H1 (cell line): ENCODE data around the gene ANK2. TPM values are rescaled to one million over a fixed set of nuclear protein-coding genes. Genes with fewer than 3 reads are reported as not detected.

ENCODE experiments used
- CTCF ChIA-PET: fragments of 300-600 bp; sonication (Branson Sonifier 250); formaldehyde crosslinking; loops from one replicate; lab custom pipeline; 2021; ENCODE audit not compliant: partially characterized antibody; lab: Charles Lee
- POLR2A ChIA-PET: fragments of 300-600 bp; sonication (Branson Sonifier 250); formaldehyde crosslinking; loops from one replicate; lab custom pipeline; 2021; ENCODE audit warnings: inconsistent platforms; ENCODE audit not compliant: partially characterized antibody; lab: Charles Lee
- DNase-seq, 2 experiments: peaks; one replicate each; pipeline versions ENCODE4 v3.0.0 to v3.0.0-alpha.2; 2010 to 2022; ENCODE audit warnings: low spot score in 2 of 2, low read depth in 1 of 2, mixed read lengths in 1 of 2
- FAIRE-seq: peaks from 2 replicates; lab custom pipeline; 2011; peaks lifted over from hg19 to GRCh38; lab: Jason Lieb, UNC
- H2AFZ ChIP-seq: 2 replicates; pipeline ENCODE4 v1.8.1; 2012; ENCODE audit warnings: low read length, inconsistent platforms
- H2AK5ac ChIP-seq: 2 replicates; pipeline ENCODE4 v1.6.1; 2013; ENCODE audit warnings: low read depth, low read length
- H2BK120ac ChIP-seq: replicated peaks from 2 replicates; pipeline ENCODE3; 2013; ENCODE audit warnings: low read depth, low read length, inconsistent platforms
- H2BK12ac ChIP-seq: 2 replicates; pipeline ENCODE4 v1.6.1; 2013; ENCODE audit warnings: low read depth, low read length
- H2BK15ac ChIP-seq: 2 replicates; pipeline ENCODE4 v1.6.1; 2013; ENCODE audit warnings: low read length
- H2BK20ac ChIP-seq: 2 replicates; pipeline ENCODE4 v1.6.1; 2013; ENCODE audit warnings: low read length
- H2BK5ac ChIP-seq: 2 replicates; pipeline ENCODE4 v1.6.1; 2013; ENCODE audit warnings: low read depth, low read length
- H3K14ac ChIP-seq: 2 replicates; pipeline ENCODE4 v1.6.1; 2013; ENCODE audit warnings: inconsistent platforms; ENCODE audit not compliant: insufficient read length
- H3K18ac ChIP-seq: 2 replicates; pipeline ENCODE4 v1.6.1; 2013; ENCODE audit warnings: low read length; ENCODE audit errors: extremely low read depth
- H3K23ac ChIP-seq: 2 replicates; pipeline ENCODE4 v1.6.1; 2013; ENCODE audit warnings: inconsistent platforms; ENCODE audit not compliant: insufficient read length
- H3K23me2 ChIP-seq: 2 replicates; pipeline ENCODE4 v1.6.1; 2013; ENCODE audit warnings: low read depth, low read length
- H3K27ac ChIP-seq: 2 replicates; pipeline ENCODE4 v1.6.1; 2011; ENCODE audit warnings: low read depth, low read length, inconsistent platforms
- H3K27me3 ChIP-seq, 4 experiments: replicated peaks in 1 of 4; 1 replicate in 1 of 4; 2 replicates in 3 of 4; pipeline versions ENCODE4 v1.6.1 to v1.8.1; 2011 to 2013; ENCODE audit warnings: low read length in 3 of 4, mild to moderate bottlenecking in 3 of 4, inconsistent platforms in 2 of 4, mixed read lengths in 2 of 4, moderate library complexity in 1 of 4; ENCODE audit not compliant: control insufficient read depth in 3 of 4, insufficient read depth in 3 of 4; ENCODE audit errors: extremely low read depth in 1 of 4
- H3K36me3 ChIP-seq, 4 experiments: 2 replicates each; pipeline versions ENCODE4 v1.6.1 to v1.8.1; 2011 to 2013; ENCODE audit warnings: mild to moderate bottlenecking in 4 of 4, low read length in 3 of 4, moderate library complexity in 2 of 4, control low read depth in 1 of 4, inconsistent platforms in 1 of 4; ENCODE audit not compliant: insufficient read depth in 4 of 4, control insufficient read depth in 2 of 4
- H3K4ac ChIP-seq: replicated peaks from 2 replicates; pipeline ENCODE3; 2013; ENCODE audit warnings: low read length, low read depth, mixed read lengths, inconsistent platforms; ENCODE audit not compliant: insufficient read length
- H3K4me1 ChIP-seq, 4 experiments: replicated peaks in 1 of 4; 1 replicate in 1 of 4; 2 replicates in 3 of 4; pipeline versions ENCODE4 v1.6.1 to v1.8.1; 2011 to 2013; ENCODE audit warnings: low read length in 3 of 4, inconsistent platforms in 2 of 4, mixed read lengths in 1 of 4; ENCODE audit not compliant: insufficient read depth in 4 of 4, control insufficient read depth in 3 of 4
- H3K4me2 ChIP-seq, 2 experiments: 2 replicates each; pipeline versions ENCODE4 v1.6.1 to v1.8.1; 2011 to 2013; ENCODE audit warnings: low read depth in 2 of 2, low read length in 2 of 2, control low read depth in 1 of 2, inconsistent platforms in 1 of 2, mild to moderate bottlenecking in 1 of 2; ENCODE audit not compliant: insufficient read depth in 1 of 2
- H3K4me3 ChIP-seq, 4 experiments: fragments of 200-600, 300-600 bp in 1 of 4; sonication (generic), shearing (Covaris generic), sonication (Bioruptor Twin) in 1 of 4; 2 replicates each; pipeline versions ENCODE4 v1.5.1 to v1.8.1; 2011 to 2016; ENCODE audit warnings: low read length in 4 of 4, low read depth in 3 of 4, control low read depth in 2 of 4, inconsistent platforms in 2 of 4, mild to moderate bottlenecking in 2 of 4, mixed read lengths in 1 of 4, moderate library complexity in 1 of 4; ENCODE audit not compliant: insufficient read depth in 2 of 4; ENCODE audit errors: extremely low read depth in 1 of 4
- H3K56ac ChIP-seq: replicated peaks from 2 replicates; pipeline ENCODE3; 2013; ENCODE audit warnings: low read depth, mild to moderate bottlenecking, mixed read lengths, low read length, inconsistent platforms; ENCODE audit not compliant: insufficient read length
- H3K79me1 ChIP-seq: 2 replicates; pipeline ENCODE4 v1.6.1; 2013; ENCODE audit warnings: low read depth, low read length, control low read depth
- H3K79me2 ChIP-seq, 2 experiments: 2 replicates each; pipeline versions ENCODE4 v1.6.1 to v1.8.1; 2012 to 2013; ENCODE audit warnings: low read length in 2 of 2, mild to moderate bottlenecking in 2 of 2, inconsistent platforms in 1 of 2; ENCODE audit not compliant: insufficient read depth in 2 of 2, control insufficient read depth in 1 of 2
- H3K9ac ChIP-seq, 4 experiments: replicated peaks in 1 of 4; 1 replicate in 1 of 4; 2 replicates in 3 of 4; pipeline versions ENCODE4 v1.6.1 to v1.8.1; 2011 to 2013; ENCODE audit warnings: low read depth in 3 of 4, low read length in 3 of 4, control low read depth in 2 of 4, mild to moderate bottlenecking in 2 of 4, moderate library complexity in 2 of 4, inconsistent platforms in 1 of 4; ENCODE audit errors: extremely low read depth in 1 of 4
- H3K9me3 ChIP-seq, 2 experiments: 2 replicates each; pipeline versions ENCODE4 v1.6.1 to v1.8.1; 2012 to 2013; ENCODE audit warnings: mild to moderate bottlenecking in 2 of 2, moderate library complexity in 2 of 2, control low read depth in 1 of 2, inconsistent platforms in 1 of 2, low read depth in 1 of 2, low read length in 1 of 2, mixed read lengths in 1 of 2; ENCODE audit not compliant: insufficient read depth in 2 of 2
- H4K20me1 ChIP-seq, 2 experiments: replicated peaks in 1 of 2; 2 replicates each; pipeline versions ENCODE3 to v1.8.1; 2011 to 2013; ENCODE audit warnings: inconsistent platforms in 2 of 2, low read length in 2 of 2, mild to moderate bottlenecking in 1 of 2; ENCODE audit not compliant: insufficient read depth in 2 of 2, control insufficient read depth in 1 of 2
- H4K5ac ChIP-seq: 2 replicates; pipeline ENCODE4 v1.6.1; 2013; ENCODE audit warnings: low read length, low read depth, mixed read lengths, inconsistent platforms; ENCODE audit not compliant: insufficient read length
- H4K8ac ChIP-seq: 2 replicates; pipeline ENCODE4 v1.8.0; 2013; ENCODE audit warnings: mild to moderate bottlenecking, moderate library complexity, low read length, inconsistent platforms; ENCODE audit not compliant: insufficient read depth; ENCODE audit errors: extremely low read depth
- H4K91ac ChIP-seq: replicated peaks from 2 replicates; pipeline ENCODE3; 2013; ENCODE audit warnings: low read length, mixed read lengths, inconsistent platforms; ENCODE audit not compliant: insufficient read length
- EZH2 ChIP-seq: fragments of 200-600 bp; sonication (generic); IDR thresholded peaks from 2 replicates; pipeline ENCODE4 v1.7.1; 2012; ENCODE audit warnings: low read depth, mild to moderate bottlenecking, moderate library complexity, low read length, inconsistent platforms; ENCODE audit not compliant: severe bottlenecking
- GTF2F1 ChIP-seq: IDR thresholded peaks from 2 replicates; pipeline ENCODE4 v1.6.1; 2012; ENCODE audit warnings: low read depth, low read length, improper control_type of control experiment, borderline replicate concordance
- HDAC2 ChIP-seq, 2 experiments: fragments of 300-600 bp in 1 of 2; sonication (generic) in 1 of 2; IDR thresholded peaks; 2 replicates each; pipeline ENCODE4 v1.6.1; 2011 to 2012; ENCODE audit warnings: low read depth in 2 of 2, low read length in 2 of 2, mild to moderate bottlenecking in 2 of 2, moderate library complexity in 2 of 2, borderline replicate concordance in 1 of 2, inconsistent platforms in 1 of 2
- JUN ChIP-seq: IDR thresholded peaks from 2 replicates; pipeline ENCODE4 v1.6.1; 2011; ENCODE audit warnings: low read depth, mild to moderate bottlenecking, improper control_type of control experiment, low read length
- POLR2AphosphoS5 ChIP-seq: IDR thresholded peaks from 2 replicates; pipeline ENCODE4 v1.6.1; 2011; ENCODE audit warnings: low read depth, low read length
- RBBP5 ChIP-seq: IDR thresholded peaks from 2 replicates; pipeline ENCODE4 v1.7.1; 2012; ENCODE audit warnings: low read depth, mild to moderate bottlenecking, inconsistent platforms, low read length, moderate library complexity, borderline replicate concordance
- RXRA ChIP-seq: IDR thresholded peaks from 2 replicates; pipeline ENCODE4 v1.6.1; 2011; ENCODE audit warnings: low read depth, mild to moderate bottlenecking, low read length, moderate library complexity; ENCODE audit not compliant: insufficient read depth
- SIX5 ChIP-seq: IDR thresholded peaks from 2 replicates; pipeline ENCODE4 v1.6.1; 2011; ENCODE audit warnings: mild to moderate bottlenecking, low read depth, low read length
- SRF ChIP-seq: IDR thresholded peaks from 2 replicates; pipeline ENCODE4 v1.6.1; 2011; ENCODE audit warnings: mild to moderate bottlenecking, low read depth, low read length, moderate library complexity
- TAF1 ChIP-seq: IDR thresholded peaks from 2 replicates; pipeline ENCODE4 v1.6.1; 2011; ENCODE audit warnings: mild to moderate bottlenecking, low read depth, low read length
- TAF7 ChIP-seq: optimal IDR thresholded peaks from 2 replicates; pipeline ENCODE3; 2011; ENCODE audit warnings: low read depth, mild to moderate bottlenecking, inconsistent platforms, low read length, moderate library complexity, borderline replicate concordance
- YY1 ChIP-seq: IDR thresholded peaks from 2 replicates; pipeline ENCODE4 v1.6.1; 2011; ENCODE audit warnings: low read depth, mild to moderate bottlenecking, low read length
- WGBS, 2 experiments: shearing (Covaris generic) in 1 of 2; methylation state at CpG; one replicate each; pipeline versions ENCODE4 v1.1.6 to v1.1.7; 2013 to 2015; ENCODE audit warnings: low lambda C conversion rate in 2 of 2, mixed read lengths in 2 of 2, inconsistent platforms in 1 of 2, low coverage in 1 of 2, missing lambda C conversion rate in 1 of 2; ENCODE audit not compliant: insufficient replicate concordance in 2 of 2, insufficient coverage in 1 of 2, insufficient read length in 1 of 2; ENCODE audit errors: extremely low coverage in 1 of 2, missing lambda C conversion rate in 1 of 2; 5-methylcytosine and 5-hydroxymethylcytosine counted together
- polyA plus RNA-seq, 7 experiments: library from polyadenylated mRNA; depleted of rRNA in 3 of 7; stranded (reverse) in 5 of 7; unstranded in 2 of 7; fragments of >200 nt in 5 of 7; fragments of 200-250 nt in 2 of 7; gene quantifications; 1 replicate in 5 of 7; 2 replicates in 1 of 7; 4 replicates in 1 of 7; pipeline versions ENCODE4 v1.2.1 to v1.2.3, GENCODE V29; 2011 to 2013; ENCODE audit warnings: missing spikeins in 2 of 7, mixed read lengths in 2 of 7
- total RNA-seq: library from RNA; stranded (reverse); fragmentation: NEBNext Ultra II Directional; extraction: Animal tissue kit (Norgen Biotek cat#: 25700); gene quantifications from 2 replicates; pipeline ENCODE4 v1.2.1, GENCODE V29; 2021
- TF ChIP-seq, protein P1 (sequence below): IDR thresholded peaks from 2 replicates; pipeline ENCODE4 v1.6.1; 2011; ENCODE audit warnings: low read depth, mild to moderate bottlenecking, low read length; ENCODE audit not compliant: insufficient read depth

Gene ANK2
- total and polyA plus RNA-seq, 2 of the 8 experiments (the other 6 are each of a cell fraction or from before 2014, with no cell fraction given): 14.2 to 35.1 TPM

DNA sequence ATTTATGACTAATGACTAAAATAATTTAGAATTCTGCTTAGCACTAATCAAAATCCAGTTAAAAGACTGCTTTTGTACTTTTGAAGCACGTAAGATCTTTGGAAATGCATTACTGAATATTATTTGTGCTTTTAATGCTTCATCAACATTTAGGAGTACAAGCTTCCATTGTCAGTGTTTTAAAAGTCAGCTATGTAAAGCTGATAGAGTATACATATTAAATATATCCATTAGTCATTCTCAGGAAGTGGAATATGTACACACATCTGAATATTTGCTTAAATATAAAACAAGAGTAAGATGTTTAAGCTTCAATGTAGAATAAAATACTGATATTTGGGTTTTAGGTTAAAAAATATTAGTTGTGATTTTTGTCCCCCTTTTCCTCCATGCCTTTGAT lies 54.1 kb downstream of the ANK2 start:
- Histone ChIP-seq H3K27ac (no peak overlapping the region), H3K27me3 (no peaks in the 10 kb centered on the region), H4K20me1 (no peaks in the 10 kb centered on the region), H3K18ac (no peak overlapping the region), H2BK12ac (no peak overlapping the region), H3K4ac (no peak overlapping the region), H3K56ac (no peak overlapping the region), H2AFZ (no peak overlapping the region), H3K14ac (no peak overlapping the region), H2BK5ac (no peak overlapping the region), H3K4me3 (no peak overlapping the region), H3K79me1 (no peaks in the 10 kb centered on the region), H2AK5ac (no peak overlapping the region), H3K4me2 (no peak overlapping the region), H3K79me2 (no peaks in the 10 kb centered on the region), H4K91ac (no peak overlapping the region), H2BK20ac (no peak overlapping the region), H3K9ac (no peak overlapping the region), H3K36me3 (no peaks in the 10 kb centered on the region), H3K9me3 (no peaks in the 10 kb centered on the region), H2BK15ac (no peak overlapping the region), H4K5ac (peak overlapping the region; percentile 34), H4K8ac (no peak overlapping the region), H3K23me2 (no peaks in the 10 kb centered on the region), H3K4me1 (peaks cover 0 to 4% (median 1%) of the 10 kb centered on the region in 4 experiments; a peak in 2 of 7 replicates), H3K23ac (no peak overlapping the region), H2BK120ac (no peak overlapping the region)
- CTCF ChIA-PET: interaction anchor here (0.8 to 4.7 kb wide), 6 partner anchors 9 to 189 kb away, joined by 3 to 48 read pairs (median 5); no protein-coding TSS in a partner anchor
- FAIRE-seq: no peak
- DNase-seq: no peak
- POLR2A ChIA-PET: interaction anchor here (0.6 kb wide), 1 partner anchor 286 kb away, joined by 3 read pairs; no protein-coding TSS in a partner anchor
- 78% methylated on average over 1 of the region's 1 CpG; no CpG with 5 or more reads in 1 of the 2 experiments for WGBS, 2 experiments
- TF ChIP-seq RXRA (no peak), EZH2 (no peak), HDAC2 (IDR thresholded peaks at IDR 0.05; ENCODE audit: borderline replicate concordance in 1 of 2, low read depth in 2 of 2, low read length in 2 of 2) (no peak), SRF (no peak), YY1 (no peak), POLR2AphosphoS5 (no peak), SIX5 (no peak), RBBP5 (no peak), JUN (no peak), TAF1 (no peak), TAF7 (no peak), GTF2F1 (no peak)
- TF ChIP-seq, protein P1, sequence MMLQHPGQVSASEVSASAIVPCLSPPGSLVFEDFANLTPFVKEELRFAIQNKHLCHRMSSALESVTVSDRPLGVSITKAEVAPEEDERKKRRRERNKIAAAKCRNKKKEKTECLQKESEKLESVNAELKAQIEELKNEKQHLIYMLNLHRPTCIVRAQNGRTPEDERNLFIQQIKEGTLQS: no peak
